Measurements from ENCODE around the gene ENAH. TPM values are rescaled to one million over a fixed set of nuclear protein-coding genes. Genes with fewer than 3 reads are reported as not detected.

The ENAH gene
- total RNA-seq, 1 experiment from 2014 or later, result 285 TPM

- Histone ChIP-seq H3K9me3 (ENCODE audit: control insufficient read depth, low read depth, low read length) (no peaks in the 10 kb centered on the region), H3K27ac (ENCODE audit: insufficient read length, low read depth, low read length) (no peak overlapping the region), H3K14ac (ENCODE audit: insufficient read depth, low read length) (no peak overlapping the region), H3K23me2 (ENCODE audit: insufficient read length, low read depth, low read length, poor library complexity, severe bottlenecking) (no peaks in the 10 kb centered on the region), H3K79me1 (ENCODE audit: insufficient read depth, low read depth, low read length, poor library complexity, severe bottlenecking) (no peaks in the 10 kb centered on the region), H2AFZ (ENCODE audit: low read length) (no peak overlapping the region), H3K79me2 (ENCODE audit: insufficient read depth, low read length) (no peaks in the 10 kb centered on the region), H3K56ac (ENCODE audit: insufficient read length, low read depth, low read length) (no peak overlapping the region), H3K4ac (ENCODE audit: low read depth, low read length) (no peak overlapping the region), H4K5ac (ENCODE audit: insufficient read length, low read depth, low read length) (no peak overlapping the region), H4K8ac (replicated peaks; ENCODE audit: insufficient read length, low read depth, low read length) (no peak overlapping the region), H3K18ac (ENCODE audit: insufficient read length, low read depth, low read length) (no peak overlapping the region), H3K9ac (ENCODE audit: extremely low read depth, insufficient read length, low read length) (no peak overlapping the region), H3K27me3 (ENCODE audit: insufficient read depth, low read length) (no peaks in the 10 kb centered on the region), H2BK120ac (ENCODE audit: low read depth, low read length, poor library complexity, severe bottlenecking) (no peak overlapping the region), H2BK5ac (ENCODE audit: insufficient read length, low read length) (no peak overlapping the region), H3K4me2 (ENCODE audit: insufficient read depth, insufficient read length, low read length) (no peak overlapping the region), H3T11ph (ENCODE audit: low read length) (no peak overlapping the region), H2BK20ac (ENCODE audit: low read depth, low read length, poor library complexity, severe bottlenecking) (no peak overlapping the region), H2BK15ac (ENCODE audit: low read depth, low read length) (no peak overlapping the region), H4K20me1 (ENCODE audit: control insufficient read depth, insufficient read depth, insufficient read length) (no peaks in the 10 kb centered on the region), H2BK12ac (ENCODE audit: insufficient read length, low read depth, low read length) (no peak overlapping the region), H2AK5ac (ENCODE audit: insufficient read length, low read length) (no peak overlapping the region), H3K23ac (ENCODE audit: insufficient read length, low read depth, low read length) (no peak overlapping the region), H3K4me1 (ENCODE audit: insufficient read depth, low read length) (no peaks in the 10 kb centered on the region), H4K91ac (ENCODE audit: insufficient read length, low read depth, low read length) (no peak overlapping the region)
- no peak overlapping the region for H3K4me3 Mint-ChIP-seq
- no peak for DNase-seq
- WGBS (ENCODE audit: extremely low coverage, insufficient read length, low lambda C conversion rate), result no CpG with 5 or more reads among the region's 16 CpGs
- TF ChIP-seq CTCF (conservative IDR thresholded peaks at IDR 0.05), result no peak
- H3K27me3 Mint-ChIP-seq (ENCODE audit: low read depth), result no peaks in the 10 kb centered on the region
- peaks cover 0 to 2% (median 0%) of the 10 kb centered on the region in 3 experiments; a peak in 1 of 7 replicates for H3K36me3 Mint-ChIP-seq (ENCODE audit: insufficient read depth in 1 of 3, low read depth in 3 of 3)
- peaks cover under 1 to 2% of the 10 kb centered on the region in 2 experiments for H3K9me3 Mint-ChIP-seq
- peaks cover 0 to 6% of the 10 kb centered on the region in 2 experiments; a peak in 3 of 4 replicates for H3K4me1 Mint-ChIP-seq
- no peak overlapping the region for H3K27ac Mint-ChIP-seq
These were observed 47.4 kb upstream of the ENAH start for GRCh38 chr1:225700164-225700821.
